GM18505 (cell line): ENCODE measurements around the gene FLACC1.

ENCODE experiments used
- ATAC-seq: cut with Tn5 transposase; IDR thresholded peaks from one replicate; pipeline ENCODE4 v1.9.1; 2021; ENCODE audit not compliant: unreplicated experiment
- POLR2A ChIP-seq: IDR thresholded peaks from 4 replicates; pipeline ENCODE4 v1.6.1; 2011; ENCODE audit warnings: borderline replicate concordance; ENCODE audit not compliant: insufficient read depth, insufficient read length; ENCODE audit errors: extremely low read depth

The FLACC1 gene

DNA sequence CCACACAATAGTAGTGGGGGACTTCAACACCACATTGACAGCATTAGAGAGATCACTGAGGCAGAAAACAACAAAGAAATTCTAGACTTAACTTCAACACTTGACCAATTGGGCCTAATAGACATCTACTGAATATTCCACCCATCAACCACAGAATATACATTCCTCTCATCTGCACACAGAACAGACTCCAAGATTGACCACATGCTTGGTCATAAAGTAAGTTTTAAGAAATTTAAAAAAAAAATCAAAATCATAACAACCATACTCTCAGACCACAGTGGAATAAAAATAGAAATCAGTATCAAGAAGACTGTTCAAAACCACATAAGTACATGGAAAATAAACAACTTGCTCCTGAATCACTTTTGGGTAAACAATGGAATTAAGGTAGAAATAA is 9.0 kb upstream of the FLACC1 start:
- no peak for TF ChIP-seq POLR2A
- ATAC-seq = no peak

DNA sequence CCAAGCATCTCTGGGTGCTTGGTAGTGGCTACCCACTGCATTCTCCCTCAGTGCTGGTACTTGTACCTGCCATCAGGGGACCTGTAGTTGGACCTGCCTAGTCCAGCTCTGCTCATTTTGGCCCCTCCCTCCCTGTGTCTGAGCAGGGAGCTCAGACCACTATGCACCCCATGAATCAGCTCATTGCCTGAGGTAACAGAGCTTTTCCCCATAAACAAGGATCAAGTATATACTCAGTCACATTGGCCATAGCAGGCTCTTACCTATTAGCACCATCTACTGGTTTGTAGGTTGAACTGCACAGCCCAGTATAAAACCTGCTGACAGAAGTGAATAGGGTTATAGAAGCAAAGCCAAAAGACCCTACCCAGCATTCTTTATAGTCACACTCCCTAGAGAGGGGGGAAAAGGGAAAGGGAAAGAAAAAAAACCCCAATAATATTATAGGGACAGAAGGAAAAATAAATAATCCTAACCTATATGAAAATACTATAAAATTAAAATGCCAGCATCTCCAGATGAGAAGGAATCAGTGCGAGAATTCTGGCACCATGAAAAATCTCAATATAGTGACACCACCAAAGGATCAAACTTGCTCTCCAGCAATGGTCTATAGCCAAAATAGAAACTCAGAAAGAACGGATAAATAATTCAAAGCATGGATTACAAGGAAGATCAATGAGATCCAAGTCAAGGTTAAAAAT is 6.9 kb upstream of the FLACC1 start:
- peak; percentile 59 for ATAC-seq
- no peak for TF ChIP-seq POLR2A

DNA sequence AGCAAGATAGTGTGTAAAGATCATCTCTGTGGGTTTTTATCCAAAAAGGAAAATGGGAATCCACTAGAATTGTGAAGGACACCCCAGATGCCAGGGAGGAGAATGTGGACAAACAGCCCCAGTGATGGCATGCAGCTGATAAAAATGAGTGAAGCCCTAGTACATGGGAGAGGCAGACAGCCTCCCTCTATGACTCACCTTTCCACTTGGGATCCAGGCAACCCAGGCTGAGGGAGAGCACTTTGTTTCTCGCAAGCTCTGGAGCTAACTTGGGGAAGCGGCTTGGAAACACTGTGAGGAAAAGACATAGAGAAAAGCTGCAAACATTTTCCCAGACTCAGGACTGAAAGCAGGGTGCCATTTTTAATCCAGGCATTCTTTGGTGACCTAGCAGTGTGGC is 5.3 kb upstream of the FLACC1 start:
- TF ChIP-seq POLR2A = no peak
- no peak for ATAC-seq

DNA sequence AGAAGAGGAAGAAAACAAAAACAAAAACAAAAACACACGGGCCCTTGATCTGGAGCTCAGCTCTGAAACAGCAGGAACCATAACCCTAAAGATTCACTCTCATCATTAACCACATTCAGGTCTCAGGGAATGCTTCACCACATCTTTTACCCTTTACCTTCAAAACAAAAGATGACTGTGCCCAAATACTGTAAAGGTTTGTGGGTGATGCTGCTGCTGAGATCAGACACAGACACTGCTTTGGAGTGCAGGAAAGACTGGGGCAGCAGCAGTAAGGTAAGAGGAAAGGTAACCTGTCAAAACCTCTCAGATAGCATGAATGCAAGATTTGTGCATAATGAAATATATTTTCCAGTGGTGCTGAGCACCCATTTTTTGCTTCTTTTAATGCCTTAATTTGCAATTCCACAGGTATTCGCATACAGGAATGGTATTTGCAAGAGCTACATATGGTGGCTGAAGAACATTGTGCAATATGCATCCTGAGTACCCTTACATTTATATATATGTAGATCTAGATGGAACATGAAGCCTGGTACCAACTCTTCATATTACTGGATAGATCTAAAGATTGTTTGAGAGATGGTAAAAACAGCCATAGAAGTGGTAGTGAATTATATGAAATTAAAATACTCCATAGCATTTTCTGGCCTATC is 4.1 kb upstream of the FLACC1 start:
- TF ChIP-seq POLR2A = no peak
- no peak for ATAC-seq

DNA sequence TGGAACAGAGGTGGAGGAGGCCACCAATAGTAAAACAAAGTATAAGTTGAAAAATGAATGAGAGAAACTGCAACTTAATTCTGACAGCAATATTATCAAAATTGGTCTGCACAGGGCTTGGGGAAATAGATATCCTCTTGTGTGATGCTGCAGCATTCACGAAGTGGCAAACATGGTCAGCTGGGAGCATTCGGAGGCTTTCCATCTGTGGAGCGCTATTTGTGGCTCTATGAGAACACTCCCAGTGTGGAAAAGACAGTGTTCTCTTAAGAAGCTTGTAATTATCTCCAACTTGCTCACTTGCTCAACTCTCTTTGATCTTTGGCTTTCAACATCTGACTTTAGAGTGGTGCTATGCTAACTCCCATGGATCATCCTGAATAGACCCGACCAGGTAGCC is 3.1 kb upstream of the FLACC1 start:
- ATAC-seq = no peak
- TF ChIP-seq POLR2A = no peak

DNA sequence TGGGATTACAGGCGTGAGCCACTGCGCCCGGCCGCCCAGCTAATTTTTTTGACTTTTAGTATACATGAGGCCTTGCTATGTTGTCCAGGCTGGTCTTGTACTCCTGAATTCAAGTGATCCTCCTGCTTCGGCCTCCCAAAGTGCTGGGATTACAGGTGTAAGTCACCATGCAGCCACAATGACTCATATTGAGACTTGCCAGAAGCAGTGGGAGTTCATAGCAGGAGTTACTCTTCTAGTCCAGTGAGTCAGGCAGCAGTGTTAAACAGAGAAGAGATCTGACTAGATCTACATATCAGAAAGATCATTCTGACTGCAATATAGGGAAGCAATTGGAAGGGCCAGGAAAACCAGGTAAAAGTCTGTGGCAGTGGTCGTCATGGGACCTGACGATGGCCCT is 1.5 kb upstream of the FLACC1 start:
- no peak for ATAC-seq
- TF ChIP-seq POLR2A = no peak

DNA sequence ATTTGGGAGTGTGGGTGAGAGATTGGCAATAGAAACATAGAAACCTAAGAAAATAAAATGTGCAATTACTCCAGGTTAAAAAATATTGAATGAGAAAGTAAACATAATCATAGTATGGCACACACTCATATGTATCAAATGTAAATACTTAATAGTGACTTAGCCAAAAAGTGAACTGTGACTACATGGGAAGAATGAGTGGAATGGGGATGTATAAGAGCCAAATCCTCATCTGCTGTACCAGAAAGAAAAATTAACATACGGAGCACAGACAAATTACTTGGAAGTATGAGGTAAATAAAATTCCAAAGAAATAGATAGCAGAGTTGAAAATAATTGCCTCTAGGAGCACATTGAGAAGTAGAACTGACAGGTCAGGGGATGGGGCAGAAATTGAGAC is 4.0 kb downstream of the FLACC1 start:
- TF ChIP-seq POLR2A = no peak
- no peak for ATAC-seq

DNA sequence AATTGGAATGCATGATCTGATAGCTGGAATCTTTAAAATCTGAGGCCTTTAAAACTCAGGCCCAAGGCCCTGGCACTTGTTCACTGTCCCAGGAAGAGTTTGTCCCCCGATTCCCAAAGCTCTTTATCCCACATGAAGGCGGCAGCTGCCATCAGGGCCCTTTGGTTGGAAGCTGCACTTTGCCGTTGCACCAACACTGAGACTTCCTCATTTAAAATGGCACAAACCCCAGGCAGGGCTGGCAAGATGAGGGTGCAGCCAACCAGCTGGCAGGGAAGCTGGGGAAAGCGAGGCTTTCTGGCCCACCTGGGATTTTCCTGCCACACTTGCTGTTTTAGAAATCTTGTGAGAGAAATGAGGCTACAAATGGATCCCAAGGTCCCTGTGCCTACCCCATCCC is 6.3 kb downstream of the FLACC1 start:
- no peak for ATAC-seq
- no peak for TF ChIP-seq POLR2A

DNA sequence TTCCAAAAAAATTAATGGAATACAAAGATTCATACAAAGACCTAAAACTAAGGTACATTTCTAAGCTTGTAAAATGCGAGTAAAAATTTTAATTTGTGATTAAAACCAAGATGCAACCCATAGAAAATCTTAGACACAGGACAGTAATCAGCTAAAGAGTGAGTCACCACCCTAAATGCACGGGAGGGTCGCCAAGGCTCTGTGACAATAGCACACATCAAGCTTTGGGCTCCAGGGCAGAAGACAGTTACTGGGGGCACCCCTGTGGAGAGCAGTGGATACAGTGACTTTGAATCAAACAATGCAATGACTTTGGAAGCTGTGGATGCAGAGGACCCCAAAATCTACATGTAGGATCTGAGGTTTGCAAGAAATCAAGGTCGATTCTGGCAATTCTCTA is 7.5 kb downstream of the FLACC1 start:
- no peak for TF ChIP-seq POLR2A
- ATAC-seq = no peak

DNA sequence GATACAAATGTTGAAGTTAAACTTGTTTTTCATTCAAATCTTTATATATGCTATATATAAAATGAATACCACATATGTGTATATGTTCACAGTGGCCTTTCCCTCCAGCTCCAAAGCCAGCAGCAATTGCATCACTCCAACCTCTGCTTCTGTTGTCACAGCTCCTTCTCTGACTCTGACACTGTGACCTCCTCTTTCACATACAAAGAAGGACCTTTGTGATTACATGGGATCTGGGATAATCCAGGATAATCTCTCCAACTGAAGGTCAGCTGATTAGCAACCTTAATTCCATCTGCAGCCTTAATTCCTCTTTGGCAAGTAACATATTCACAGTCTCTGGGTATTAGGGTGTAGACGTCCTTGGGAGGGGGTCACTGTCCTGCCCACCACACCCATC is 8.4 kb downstream of the FLACC1 start:
- no peak for ATAC-seq
- no peak for TF ChIP-seq POLR2A

DNA sequence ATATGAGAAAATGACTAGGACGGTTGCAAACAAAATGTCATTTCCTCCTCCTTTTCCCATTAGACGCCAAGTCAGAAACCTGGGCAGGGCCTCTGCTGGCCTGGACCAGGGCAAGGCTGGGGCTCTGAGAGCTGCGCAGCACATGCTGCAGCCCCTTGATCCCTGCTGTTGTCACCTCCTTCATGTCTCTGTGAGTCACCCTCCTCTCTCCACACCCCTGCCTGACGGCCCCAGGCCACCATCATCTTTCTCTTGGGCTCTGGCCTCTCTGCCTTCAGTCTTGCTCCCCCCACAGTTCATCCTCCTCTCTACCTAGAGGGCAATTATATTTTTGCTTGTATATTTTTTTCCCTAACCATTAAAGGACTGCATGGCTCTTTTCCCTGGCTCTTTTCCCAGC is 10.0 kb downstream of the FLACC1 start:
- ATAC-seq = no peak
- no peak for TF ChIP-seq POLR2A

DNA sequence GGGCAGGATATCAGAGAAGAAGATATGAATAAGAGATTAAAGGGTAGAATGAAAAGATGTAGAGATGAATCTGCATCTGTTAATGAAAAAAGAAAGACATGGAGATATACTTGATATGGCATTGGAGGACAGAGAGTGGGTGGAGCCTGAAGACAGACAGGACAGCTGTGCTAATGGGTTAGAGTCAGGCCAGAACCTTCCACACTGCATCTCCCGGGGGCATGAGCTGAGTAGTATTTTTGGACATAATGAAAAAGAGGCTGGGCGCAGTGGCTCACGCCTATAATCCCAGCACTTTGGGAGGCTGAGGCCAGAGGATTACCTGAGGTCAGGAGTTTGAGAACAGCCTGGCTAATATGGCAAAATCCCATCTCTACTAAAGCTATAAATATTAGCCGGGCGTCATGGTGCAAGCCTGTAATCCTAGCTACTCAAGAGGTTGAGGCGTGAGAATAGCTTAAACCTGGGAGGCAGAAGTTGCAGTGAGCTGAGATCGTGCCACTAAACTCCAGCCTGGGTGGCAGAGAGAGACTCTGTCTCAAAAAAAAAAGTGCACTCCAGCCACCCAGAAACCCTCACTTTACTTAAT is 11.4 kb downstream of the FLACC1 start:
- no peak for ATAC-seq
- no peak for TF ChIP-seq POLR2A

DNA sequence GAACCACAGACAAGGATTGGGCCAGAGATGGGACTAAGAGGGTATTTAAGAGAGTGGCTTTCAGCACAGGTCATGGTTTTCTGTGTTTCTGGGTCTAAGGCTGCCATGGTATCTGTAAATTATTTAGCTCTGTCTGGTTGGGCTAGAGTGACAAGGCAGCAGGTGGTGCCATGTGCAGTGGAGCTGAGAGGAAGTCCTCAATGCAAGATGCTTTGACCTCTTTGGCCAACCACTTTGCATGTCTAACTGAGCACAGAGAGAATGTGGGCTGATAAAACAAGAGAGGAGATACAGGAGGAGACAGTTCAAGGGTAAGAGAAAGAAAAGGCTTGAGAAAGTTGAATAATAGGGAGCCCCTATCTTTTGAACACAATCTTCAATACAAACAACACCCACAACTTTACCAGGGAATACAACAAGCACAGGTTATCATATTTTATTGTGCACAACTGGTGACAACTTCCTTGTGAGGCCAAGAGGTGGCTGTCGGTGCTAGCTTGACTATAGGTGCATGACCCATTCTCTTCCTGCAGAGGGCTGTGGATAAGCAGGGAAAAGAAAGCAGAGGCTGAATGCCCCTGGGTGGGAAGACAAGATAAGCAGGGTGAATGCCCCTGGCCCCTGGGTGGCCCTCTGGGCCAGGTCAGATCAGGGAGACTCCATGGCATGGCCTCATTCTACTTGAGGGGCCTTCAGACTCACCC is 12.3 kb downstream of the FLACC1 start:
- peak; percentile 81 for ATAC-seq
- no peak for TF ChIP-seq POLR2A

DNA sequence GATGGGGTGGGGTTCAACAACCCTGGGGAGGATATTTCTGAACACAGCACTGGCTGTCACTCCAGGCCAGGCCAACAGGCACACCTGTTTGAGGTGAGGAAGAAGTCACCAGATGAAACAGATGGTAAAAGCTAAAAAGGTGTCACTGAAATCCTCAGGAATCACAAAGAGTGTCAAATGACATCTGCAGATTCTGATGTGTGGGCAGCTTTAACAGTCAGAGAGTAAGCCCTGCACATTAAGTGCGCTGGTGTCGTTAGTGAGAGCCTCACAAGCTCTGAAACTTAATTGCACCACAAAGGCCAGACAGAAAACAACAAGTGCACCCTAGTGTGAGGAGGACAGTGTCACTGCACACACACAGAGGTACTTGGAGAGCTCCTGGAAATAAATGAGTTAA is 13.6 kb downstream of the FLACC1 start:
- no peak for TF ChIP-seq POLR2A
- ATAC-seq = no peak
